ENCODE measurements around the gene ALKBH3. TPM values are rescaled to one million over a fixed set of nuclear protein-coding genes. Genes with fewer than 3 reads are reported as not detected.

ALKBH3 gene
- total and polyA plus RNA-seq, 2 of the 13 experiments (the other 11 are each of a cell fraction or from before 2014, with no cell fraction given): 17.8 to 36.1 TPM

- FAIRE-seq: no peak
- Histone ChIP-seq H3K9ac (ENCODE audit: insufficient read depth, low read depth, low read length) (no peak overlapping the region), H3K4me3 (replicated peaks in 1 of 3; ENCODE audit: insufficient read depth in 1 of 3, low read depth in 2 of 3, low read length in 3 of 3) (no peak overlapping the region), H4K20me1 (ENCODE audit: insufficient read depth, low read length) (no peaks in the 10 kb centered on the region), H3K79me2 (ENCODE audit: insufficient read depth, low read length) (peaks cover 2% of the 10 kb centered on the region), H2AFZ (ENCODE audit: low read length) (no peak overlapping the region), H3K4me1 (ENCODE audit: insufficient read depth, low read length) (no peaks in the 10 kb centered on the region), H3K27ac (ENCODE audit: extremely low read length, insufficient read depth, low read length) (no peak overlapping the region), H3K36me3 (replicated peaks in 1 of 2; ENCODE audit: control insufficient read depth in 1 of 2, insufficient read depth in 2 of 2, low read length in 2 of 2) (peaks cover 3 to 57% of the 10 kb centered on the region in 2 experiments), H3K27me3 (ENCODE audit: control insufficient read depth in 1 of 2, insufficient read depth in 2 of 2, low read length in 2 of 2) (no peaks in the 10 kb centered on the region), H3K9me3 (ENCODE audit: low read length) (no peaks in the 10 kb centered on the region), H3K4me2 (ENCODE audit: low read depth, low read length) (no peak overlapping the region)
- no peak for DNase-seq (ENCODE audit: low spot score)
- no peak for ATAC-seq
- intact Hi-C loops (cut with micrococcal nuclease; ENCODE audit: unreplicated experiment): no loop called here
- WGBS (ENCODE audit: low lambda C conversion rate): 100% methylated on average over 1 of the region's 1 CpG
- in situ Hi-C loops (cut with HindIII; ENCODE audit: extremely low pct_ligation_motif_present, low pct_unique_long_range_greater_than_20kb): no loop called here
- no TSS peak for BruUV-seq (replicated peaks)
- ChIA-PET POLR2A (no interaction called here), CTCF (ENCODE audit: low intra/inter-chr PET ratio, low total read pairs) (no interaction called here)
- TF ChIP-seq SCMH1 (CRISPR knock-in tag; IDR thresholded peaks at IDR 0.05; ENCODE audit: borderline replicate concordance): no peak
- no peak for TF ChIP-seq BCL6 (CRISPR knock-in tag; IDR thresholded peaks at IDR 0.05)
- TF ChIP-seq AKNA (CRISPR knock-in tag; IDR thresholded peaks at IDR 0.05; ENCODE audit: borderline replicate concordance): no peak
- TF ChIP-seq LCORL (IDR thresholded peaks at IDR 0.05): no peak
- no peak for TF ChIP-seq LCORL (CRISPR knock-in tag; IDR thresholded peaks at IDR 0.05)
- no peak for TF ChIP-seq RCOR2 (CRISPR knock-in tag; IDR thresholded peaks at IDR 0.05)
- no peak for TF ChIP-seq ZNF678 (CRISPR knock-in tag; IDR thresholded peaks at IDR 0.05)
- TF ChIP-seq FOXJ3 (CRISPR knock-in tag; IDR thresholded peaks at IDR 0.05; ENCODE audit: borderline replicate concordance): no peak
- no peak for TF ChIP-seq RFX1 (IDR thresholded peaks at IDR 0.05)
- TF ChIP-seq ZBTB38 (CRISPR knock-in tag; IDR thresholded peaks at IDR 0.05): no peak
- TF ChIP-seq ZBTB3 (CRISPR knock-in tag; IDR thresholded peaks at IDR 0.05; ENCODE audit: borderline replicate concordance, low read depth): no peak
- no peak for TF ChIP-seq U2AF1 (optimal IDR thresholded peaks at IDR 0.05; ENCODE audit: low read depth, low read length)
- TF ChIP-seq RXRA (CRISPR knock-in tag; IDR thresholded peaks at IDR 0.05): no peak
- TF ChIP-seq FOSL1 (CRISPR knock-in tag; IDR thresholded peaks at IDR 0.05; ENCODE audit: borderline replicate concordance): no peak
- no peak for TF ChIP-seq ZXDC (CRISPR knock-in tag; IDR thresholded peaks at IDR 0.05)
- TF ChIP-seq TRAFD1 (CRISPR knock-in tag; IDR thresholded peaks at IDR 0.05; ENCODE audit: borderline replicate concordance): no peak
- TF ChIP-seq HNRNPL (IDR thresholded peaks at IDR 0.05; ENCODE audit: low read depth, low read length): no peak
Measured at GRCh38 chr11:43842021-43842420, 38.6 kb upstream of the ALKBH3 start.
